GM12891 (cell line): ENCODE results near the gene TRIM7.

Experiments used
- POLR2AphosphoS5 ChIP-seq: IDR thresholded peaks from 2 replicates; pipeline ENCODE4 v1.6.1; 2011; ENCODE audit warnings: low read depth, low read length, control low read depth
- SPI1 ChIP-seq: IDR thresholded peaks from 2 replicates; pipeline ENCODE4 v1.6.1; 2011; ENCODE audit warnings: low read depth, low read length, control low read depth

GRCh38 chr5:181171782-181172181 is 33.2 kb downstream of the TRIM7 start:
- no peak for TF ChIP-seq SPI1
- no peak for TF ChIP-seq POLR2AphosphoS5
